ENCODE measurements around the gene GNAT1. TPM values are rescaled to one million over a fixed set of nuclear protein-coding genes. Genes with fewer than 3 reads are reported as not detected.

Gene GNAT1
- total and polyA plus RNA-seq, 8 donors, result not detected

GRCh38 chr3:50245831-50246516 lies 54.6 kb downstream of the GNAT1 start:
- peaks cover 92 to 100% (median 98%) of the 10 kb centered on the region in 4 donors for H3K4me1 ChIP-seq
- H3K27ac ChIP-seq, result peak overlapping the region; percentile 53 to 97 (median 90)
- intact Hi-C loops (cut with DNase I; ENCODE audit: low total_unique reads), result no loop called here
- DNase-seq, result peak; percentile 94 to 96
- TF ChIP-seq CTCF (IDR thresholded peaks at IDR 0.05) (peak in 6 of 7 experiments; percentile 67 to 99 (median 96)), POLR2AphosphoS5 (IDR thresholded peaks at IDR 0.05) (peak in 2 of 3 donors; percentile 55 to 72), EP300 (IDR thresholded peaks at IDR 0.05) (no peak), POLR2A (IDR thresholded peaks at IDR 0.05) (no peak)
- no peaks in the 10 kb centered on the region for H3K9me3 ChIP-seq
- H3K36me3 ChIP-seq, result peaks cover 0 to 6% (median 0%) of the 10 kb centered on the region in 4 donors
- H3K27me3 ChIP-seq, result no peaks in the 10 kb centered on the region
- peak overlapping the region; percentile 46 to 55 (median 51) for H3K4me3 ChIP-seq
- 0 to 2% (median 1%) methylated on average over 14 to 25 of the region's 25 CpGs for WGBS, 5 donors

- intact Hi-C loops (cut with DNase I; ENCODE audit: low total_unique reads), result no loop called here
- H3K27ac ChIP-seq, result peak overlapping the region; percentile 53 to 97 (median 90)
- H3K4me1 ChIP-seq, result peaks cover 88 to 100% (median 97%) of the 10 kb centered on the region in 4 donors
- DNase-seq, result peak in 1 of 2 donors; percentile 86
- TF ChIP-seq CTCF (IDR thresholded peaks at IDR 0.05), result peak in 1 of 7 experiments; percentile 30
- no peak for TF ChIP-seq EP300 (IDR thresholded peaks at IDR 0.05)
- no peak for TF ChIP-seq POLR2A (IDR thresholded peaks at IDR 0.05)
- TF ChIP-seq POLR2AphosphoS5 (IDR thresholded peaks at IDR 0.05), result peak in 1 of 3 donors; percentile 44
- peaks cover 0 to 12% (median 2%) of the 10 kb centered on the region in 4 donors for H3K36me3 ChIP-seq
- H3K27me3 ChIP-seq, result no peaks in the 10 kb centered on the region
- H3K4me3 ChIP-seq, result peak overlapping the region in 3 of 4 donors; percentile 46 to 55 (median 54)
- WGBS, 5 donors, result 5 to 36% (median 26%) methylated on average over 8 to 10 of the region's 10 CpGs
- no peaks in the 10 kb centered on the region for H3K9me3 ChIP-seq
Measured at GRCh38 chr3:50246517-50246954, 55.1 kb downstream of the GNAT1 start.

Small RNAs within 50 kb of the gene (small RNA-seq; reads per million reads assigned to genes)
- gene MIR566, result 0 reads per million in 4 donors
- 0 reads per million in 4 donors for gene MIR5787

Other genes with a start within 250 kb of the GNAT1 start
- 100 to 1,000 TPM; 246 to 464 (median 290) TPM for gene RBM5, start 102.7 kb upstream of the GNAT1 start, total RNA-seq
- 10 to 100 TPM; 25.0 to 89.4 (median 30.1) TPM for gene RBM5, start 102.7 kb upstream of the GNAT1 start, polyA plus RNA-seq
- gene SEMA3F, start 36.3 kb upstream of the GNAT1 start, total RNA-seq, result 10 to 100 TPM; 11.9 to 34.5 (median 31.2) TPM
- gene SEMA3F, start 36.3 kb upstream of the GNAT1 start, polyA plus RNA-seq, result 10 to 100 TPM in 2 of 3 donors, 1 to 10 TPM in 1; 8.9 to 33.8 (median 14.6) TPM
- 1 to 10 TPM in 1 of 5 donors, not detected in 4; 3.1 TPM for gene SLC38A3, start 13.7 kb downstream of the GNAT1 start, total RNA-seq
- 1 to 10 TPM in 1 of 3 donors, under 1 TPM in 2; 0.15 to 1.1 (median 0.93) TPM for gene SLC38A3, start 13.7 kb downstream of the GNAT1 start, polyA plus RNA-seq
- gene GNAI2, start 44.6 kb downstream of the GNAT1 start, total RNA-seq, result 100 to 1,000 TPM in 2 of 5 donors, 10 to 100 TPM in 3; 73.7 to 211 (median 98.5) TPM
- gene GNAI2, start 44.6 kb downstream of the GNAT1 start, polyA plus RNA-seq, result 10 to 100 TPM; 61.1 to 73.5 (median 68.3) TPM
- 100 to 1,000 TPM in 4 of 5 donors, 10 to 100 TPM in 1; 53.6 to 310 (median 129) TPM for gene SEMA3B, start 77.5 kb downstream of the GNAT1 start, total RNA-seq
- 10 to 100 TPM; 40.1 to 79.9 (median 42.0) TPM for gene SEMA3B, start 77.5 kb downstream of the GNAT1 start, polyA plus RNA-seq
- not detected for gene LSMEM2, start 87.5 kb downstream of the GNAT1 start, total RNA-seq
- gene LSMEM2, start 87.5 kb downstream of the GNAT1 start, polyA plus RNA-seq, result under 1 TPM in 2 of 3 donors, not detected in 1; 0.31 to 0.58 TPM
- gene IFRD2, start 100.8 kb downstream of the GNAT1 start, total RNA-seq, result 100 to 1,000 TPM in 3 of 5 donors, 10 to 100 TPM in 2; 69.9 to 254 (median 193) TPM
- gene IFRD2, start 100.8 kb downstream of the GNAT1 start, polyA plus RNA-seq, result 100 to 1,000 TPM in 2 of 3 donors, 10 to 100 TPM in 1; 98.1 to 118 (median 108) TPM
- gene HYAL3, start 107.8 kb downstream of the GNAT1 start, total RNA-seq, result 1 to 10 TPM in 3 of 5 donors, not detected in 2; 1.3 to 3.9 (median 1.3) TPM
- 1 to 10 TPM; 5.0 to 7.9 (median 7.7) TPM for gene HYAL3, start 107.8 kb downstream of the GNAT1 start, polyA plus RNA-seq
- 100 to 1,000 TPM in 1 of 5 donors, 10 to 100 TPM in 3, 1 to 10 TPM in 1; 3.1 to 107 (median 22.3) TPM for gene NAA80, start 107.8 kb downstream of the GNAT1 start, total RNA-seq
- gene NAA80, start 107.8 kb downstream of the GNAT1 start, polyA plus RNA-seq, result 10 to 100 TPM in 1 of 3 donors, 1 to 10 TPM in 2; 8.7 to 16.4 (median 9.7) TPM
- gene HYAL1, start 112.0 kb downstream of the GNAT1 start, total RNA-seq, result 10 to 100 TPM in 1 of 5 donors, 1 to 10 TPM in 3, not detected in 1; 1.8 to 38.4 (median 5.3) TPM
- gene HYAL1, start 112.0 kb downstream of the GNAT1 start, polyA plus RNA-seq, result 10 to 100 TPM in 2 of 3 donors, 1 to 10 TPM in 1; 6.3 to 25.8 (median 12.7) TPM
- 10 to 100 TPM; 11.1 to 96.4 (median 26.8) TPM for gene HYAL2, start 131.1 kb downstream of the GNAT1 start, total RNA-seq
- 10 to 100 TPM; 24.7 to 47.6 (median 30.4) TPM for gene HYAL2, start 131.1 kb downstream of the GNAT1 start, polyA plus RNA-seq
- 10 to 100 TPM in 3 of 5 donors, 1 to 10 TPM in 1, not detected in 1; 2.3 to 63.4 (median 25.6) TPM for gene TUSC2, start 136.6 kb downstream of the GNAT1 start, total RNA-seq
- gene TUSC2, start 136.6 kb downstream of the GNAT1 start, polyA plus RNA-seq, result 10 to 100 TPM; 40.3 to 48.1 (median 46.3) TPM
- gene RASSF1, start 149.2 kb downstream of the GNAT1 start, total RNA-seq, result 10 to 100 TPM; 16.5 to 33.2 (median 22.6) TPM
- 10 to 100 TPM; 27.8 to 37.3 (median 29.6) TPM for gene RASSF1, start 149.2 kb downstream of the GNAT1 start, polyA plus RNA-seq
- gene ZMYND10, start 154.1 kb downstream of the GNAT1 start, total RNA-seq, result 10 to 100 TPM in 1 of 5 donors, under 1 TPM in 3, not detected in 1; 0.87 to 61.4 (median 0.91) TPM
- 1 to 10 TPM in 2 of 3 donors, under 1 TPM in 1; 0.87 to 3.7 (median 1.2) TPM for gene ZMYND10, start 154.1 kb downstream of the GNAT1 start, polyA plus RNA-seq
- gene NPRL2, start 159.2 kb downstream of the GNAT1 start, total RNA-seq, result 10 to 100 TPM in 3 of 5 donors, 1 to 10 TPM in 2; 4.5 to 75.0 (median 13.0) TPM
- gene NPRL2, start 159.2 kb downstream of the GNAT1 start, polyA plus RNA-seq, result 10 to 100 TPM; 20.8 to 27.6 (median 27.0) TPM
- 10 to 100 TPM in 2 of 5 donors, 1 to 10 TPM in 2, not detected in 1; 6.1 to 16.3 (median 10.3) TPM for gene CYB561D2, start 159.3 kb downstream of the GNAT1 start, total RNA-seq
- 10 to 100 TPM; 10.4 to 26.1 (median 17.4) TPM for gene CYB561D2, start 159.3 kb downstream of the GNAT1 start, polyA plus RNA-seq
- 100 to 1,000 TPM in 1 of 5 donors, 10 to 100 TPM in 4; 25.0 to 128 (median 27.4) TPM for gene TMEM115, start 167.9 kb downstream of the GNAT1 start, total RNA-seq
- 10 to 100 TPM; 14.6 to 27.7 (median 14.7) TPM for gene TMEM115, start 167.9 kb downstream of the GNAT1 start, polyA plus RNA-seq